Osteoblast (primary cell): ENCODE results near the gene ADAM15. TPM values are rescaled to one million over a fixed set of nuclear protein-coding genes. Genes with fewer than 3 reads are reported as not detected.

ENCODE experiments used
- DNase-seq: peaks from one replicate; pipeline ENCODE4 v3.0.0; 2011; ENCODE audit warnings: low spot score, mixed read lengths; ENCODE audit not compliant: insufficient read length; ENCODE audit errors: missing footprints
- H2AFZ ChIP-seq: 2 replicates; pipeline ENCODE4 v1.6.0; 2011; ENCODE audit warnings: mild to moderate bottlenecking, low read length
- H3K27ac ChIP-seq: 2 replicates; pipeline ENCODE4 v1.5.1; 2011; ENCODE audit warnings: mild to moderate bottlenecking, low read depth, low read length, moderate library complexity
- H3K27me3 ChIP-seq: 2 replicates; pipeline ENCODE4 v1.6.0; 2012; ENCODE audit warnings: mild to moderate bottlenecking, control low read depth, inconsistent platforms, low read length, moderate library complexity; ENCODE audit not compliant: insufficient read depth
- H3K36me3 ChIP-seq: 2 replicates; pipeline ENCODE4 v1.5.1; 2011; ENCODE audit warnings: mild to moderate bottlenecking, low read length, control low read depth, moderate library complexity; ENCODE audit not compliant: insufficient read depth
- H3K4me1 ChIP-seq: 2 replicates; pipeline ENCODE4 v1.5.1; 2011; ENCODE audit warnings: mild to moderate bottlenecking, low read length, control low read depth, moderate library complexity; ENCODE audit not compliant: insufficient read depth
- H3K4me2 ChIP-seq: 2 replicates; pipeline ENCODE4 v1.6.0; 2011; ENCODE audit warnings: mild to moderate bottlenecking, low read length; ENCODE audit not compliant: insufficient read depth
- H3K4me3 ChIP-seq: fragments of 200-600 bp; sonication (generic); 3 replicates; pipeline ENCODE4 v1.5.1; 2012; ENCODE audit warnings: mild to moderate bottlenecking, low read length, inconsistent platforms; ENCODE audit not compliant: insufficient read depth
- H3K79me2 ChIP-seq: 2 replicates; pipeline ENCODE4 v1.6.0; 2012; ENCODE audit warnings: mild to moderate bottlenecking, low read length, control low read depth, inconsistent platforms; ENCODE audit not compliant: insufficient read depth
- H3K9me3 ChIP-seq: 2 replicates; pipeline ENCODE4 v1.5.1; 2011; ENCODE audit warnings: low read depth, low read length, control low read depth
- H4K20me1 ChIP-seq: 2 replicates; pipeline ENCODE4 v1.6.0; 2012; ENCODE audit warnings: mild to moderate bottlenecking, low read length, control low read depth; ENCODE audit not compliant: insufficient read depth
- CTCF ChIP-seq: IDR thresholded peaks from 2 replicates; pipeline ENCODE4 v1.5.1; 2011; ENCODE audit warnings: mild to moderate bottlenecking, low read depth, low read length, moderate library complexity; ENCODE audit errors: extremely low read depth
- total RNA-seq: library from RNA; depleted of rRNA; stranded (reverse); fragments of >200 nt; gene quantifications from 2 replicates; pipeline ENCODE4 v1.2.3, GENCODE V29; 2012

The ADAM15 gene
- total RNA-seq, 1 donor = 101 TPM

- Histone ChIP-seq H3K79me2 (peaks cover 45% of the 10 kb centered on the region), H2AFZ (no peak overlapping the region), H3K4me1 (peaks cover 5% of the 10 kb centered on the region), H3K4me3 (no peak overlapping the region), H3K4me2 (no peak overlapping the region), H4K20me1 (peaks cover 26% of the 10 kb centered on the region), H3K36me3 (peaks cover 15% of the 10 kb centered on the region), H3K27ac (no peak overlapping the region), H3K9me3 (no peaks in the 10 kb centered on the region), H3K27me3 (no peaks in the 10 kb centered on the region)
- TF ChIP-seq CTCF = no peak
- peak; percentile 49 for DNase-seq
Measured at GRCh38 chr1:155012776-155013602, 38.1 kb upstream of the ADAM15 start.

GRCh38 chr1:155013632-155014031, 37.5 kb upstream of the ADAM15 start:
- H3K36me3 ChIP-seq = peaks cover 15% of the 10 kb centered on the region
- H4K20me1 ChIP-seq = peaks cover 23% of the 10 kb centered on the region

DNA sequence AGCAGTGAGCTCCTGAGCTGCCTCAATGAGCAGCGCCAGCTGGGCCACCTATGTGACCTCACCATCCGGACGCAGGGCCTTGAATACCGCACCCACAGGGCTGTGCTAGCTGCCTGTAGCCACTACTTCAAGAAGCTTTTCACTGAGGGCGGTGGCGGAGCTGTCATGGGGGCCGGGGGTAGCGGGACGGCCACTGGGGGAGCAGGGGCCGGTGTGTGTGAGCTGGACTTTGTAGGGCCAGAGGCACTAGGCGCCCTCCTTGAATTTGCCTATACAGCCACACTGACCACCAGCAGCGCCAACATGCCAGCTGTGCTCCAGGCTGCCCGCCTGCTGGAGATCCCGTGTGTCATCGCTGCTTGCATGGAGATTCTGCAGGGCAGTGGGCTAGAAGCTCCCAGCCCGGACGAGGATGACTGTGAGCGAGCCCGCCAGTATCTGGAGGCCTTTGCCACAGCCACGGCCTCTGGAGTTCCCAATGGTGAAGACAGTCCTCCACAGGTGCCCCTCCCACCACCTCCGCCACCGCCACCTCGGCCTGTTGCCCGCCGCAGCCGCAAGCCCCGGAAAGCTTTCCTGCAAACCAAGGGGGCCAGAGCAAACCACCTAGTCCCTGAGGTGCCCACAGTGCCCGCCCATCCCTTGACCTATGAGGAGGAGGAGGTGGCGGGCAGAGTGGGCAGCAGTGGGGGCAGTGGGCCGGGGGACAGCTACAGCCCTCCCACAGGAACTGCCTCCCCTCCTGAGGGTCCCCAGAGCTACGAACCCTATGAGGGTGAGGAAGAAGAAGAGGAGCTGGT, 36.2 kb upstream of the ADAM15 start:
- Histone ChIP-seq H2AFZ (no peak overlapping the region), H3K9me3 (no peaks in the 10 kb centered on the region), H3K79me2 (peaks cover 26% of the 10 kb centered on the region), H4K20me1 (peaks cover 26% of the 10 kb centered on the region), H3K4me2 (no peak overlapping the region), H3K4me3 (no peak overlapping the region), H3K27me3 (no peaks in the 10 kb centered on the region), H3K27ac (no peak overlapping the region), H3K4me1 (peaks cover 15% of the 10 kb centered on the region), H3K36me3 (peaks cover 15% of the 10 kb centered on the region)
- TF ChIP-seq CTCF = no peak
- peak; percentile 43 for DNase-seq

More at GRCh38 chr1:155013632-155014031, 37.5 kb upstream of the ADAM15 start:
- Histone ChIP-seq H3K79me2 (peaks cover 39% of the 10 kb centered on the region), H3K4me1 (peaks cover 9% of the 10 kb centered on the region), H3K27ac (no peak overlapping the region), H3K9me3 (no peaks in the 10 kb centered on the region), H3K4me3 (no peak overlapping the region), H3K4me2 (no peak overlapping the region), H3K27me3 (no peaks in the 10 kb centered on the region), H2AFZ (no peak overlapping the region)
- no peak for TF ChIP-seq CTCF
- no peak for DNase-seq
